MM.1S (cell line): Measurements from ENCODE around the gene MRPL58.

Experiments used
- DNase-seq: peaks from one replicate; pipeline ENCODE4 v3.0.0-alpha.2; 2015
- H2AFZ ChIP-seq: fragments of 300-600 bp; sonication (generic); 2 replicates; pipeline ENCODE4 v1.6.0; 2016; ENCODE audit warnings: antibody characterized with exemption, low read length
- H3F3A ChIP-seq: fragments of 300-600 bp; sonication (generic); 2 replicates; pipeline ENCODE4 v1.6.1; 2016; ENCODE audit warnings: mild to moderate bottlenecking, antibody characterized with exemption, low read length, moderate library complexity, mixed read lengths; ENCODE audit not compliant: insufficient read depth
- H3K27ac ChIP-seq: fragments of 300-600 bp; sonication (generic); 2 replicates; pipeline ENCODE4 v1.5.1; 2016; ENCODE audit warnings: mild to moderate bottlenecking, low read length
- H3K27me3 ChIP-seq: fragments of 300-600 bp; sonication (generic); replicated peaks from 2 replicates; pipeline ENCODE4 v1.6.0; 2016; ENCODE audit warnings: low read length; ENCODE audit not compliant: insufficient read depth
- H3K36me3 ChIP-seq: fragments of 300-600 bp; sonication (generic); replicated peaks from 2 replicates; pipeline ENCODE4 v1.6.1; 2016; ENCODE audit warnings: mild to moderate bottlenecking, low read length, mixed read lengths; ENCODE audit not compliant: insufficient read depth
- H3K4me1 ChIP-seq: fragments of 300-600 bp; sonication (generic); 2 replicates; pipeline ENCODE4 v1.6.1; 2016; ENCODE audit warnings: low read length, mixed read lengths
- H3K4me2 ChIP-seq: fragments of 300-600 bp; sonication (generic); 2 replicates; pipeline ENCODE4 v1.6.0; 2016; ENCODE audit warnings: low read depth, low read length
- H3K4me3 ChIP-seq: fragments of 300-600 bp; sonication (generic); 2 replicates; pipeline ENCODE4 v1.5.1; 2016; ENCODE audit warnings: low read length, mixed read lengths
- H3K79me2 ChIP-seq: fragments of 300-600 bp; sonication (generic); 2 replicates; pipeline ENCODE4 v1.6.1; 2016; ENCODE audit warnings: mixed run types, low read length, mixed read lengths
- H3K9ac ChIP-seq: fragments of 300-600 bp; sonication (generic); 2 replicates; pipeline ENCODE4 v1.6.1; 2016; ENCODE audit warnings: low read length, mixed read lengths
- H3K9me2 ChIP-seq: fragments of 300-600 bp; sonication (generic); replicated peaks from 2 replicates; pipeline ENCODE4 v1.6.1; 2016; ENCODE audit warnings: mild to moderate bottlenecking, low read length, mixed read lengths; ENCODE audit not compliant: insufficient read depth
- H3K9me3 ChIP-seq: fragments of 300-600 bp; sonication (generic); replicated peaks from 2 replicates; pipeline ENCODE4 v1.6.1; 2016; ENCODE audit warnings: mild to moderate bottlenecking, low read length, mixed read lengths; ENCODE audit not compliant: insufficient read depth
- H4K20me1 ChIP-seq: fragments of 300-600 bp; sonication (generic); 2 replicates; pipeline ENCODE4 v1.6.1; 2016; ENCODE audit warnings: mild to moderate bottlenecking, low read length, moderate library complexity, mixed read lengths; ENCODE audit not compliant: insufficient read depth
- EZH2 ChIP-seq: fragments of 300-600 bp; sonication (generic); optimal IDR thresholded peaks from 2 replicates; pipeline ENCODE3; 2017; ENCODE audit warnings: low read depth, mild to moderate bottlenecking, antibody characterized with exemption, low read length, mixed read lengths
- EZH2phosphoT487 ChIP-seq: fragments of 300-600 bp; sonication (generic); IDR thresholded peaks from 2 replicates; pipeline ENCODE4 v1.6.1; 2018; ENCODE audit warnings: antibody characterized with exemption, low read length
- TF ChIP-seq, protein P1 (sequence below): fragments of 300-600 bp; sonication (generic); IDR thresholded peaks from 2 replicates; pipeline ENCODE4 v1.5.1; 2016; ENCODE audit warnings: antibody characterized with exemption, low read length, mixed read lengths

Gene MRPL58

GRCh38 chr17:75046407-75047289, 34.2 kb downstream of the MRPL58 start, which contains the start of the genes ATP5PD and KCTD2:
Gene ATP5PD (minus strand): TSS chr17:75046969. CDS start chr17:75042650, 4,319 bp downstream.
Gene KCTD2 (plus strand): TSS chr17:75047225. CDS start chr17:75047251, 26 bp downstream.
- no peaks in the 10 kb centered on the region for H3K9me2 ChIP-seq
- peak within 1 kb of the TSS; percentile 99 for H3K4me3 ChIP-seq
- peaks cover 6% of the 10 kb centered on the region for H3K4me1 ChIP-seq
- no peaks in the 10 kb centered on the region for H3K27me3 ChIP-seq
- peak within 1 kb of the TSS; percentile 94 for H2AFZ ChIP-seq
- TF ChIP-seq EZH2: no peak
- TF ChIP-seq, protein P1, sequence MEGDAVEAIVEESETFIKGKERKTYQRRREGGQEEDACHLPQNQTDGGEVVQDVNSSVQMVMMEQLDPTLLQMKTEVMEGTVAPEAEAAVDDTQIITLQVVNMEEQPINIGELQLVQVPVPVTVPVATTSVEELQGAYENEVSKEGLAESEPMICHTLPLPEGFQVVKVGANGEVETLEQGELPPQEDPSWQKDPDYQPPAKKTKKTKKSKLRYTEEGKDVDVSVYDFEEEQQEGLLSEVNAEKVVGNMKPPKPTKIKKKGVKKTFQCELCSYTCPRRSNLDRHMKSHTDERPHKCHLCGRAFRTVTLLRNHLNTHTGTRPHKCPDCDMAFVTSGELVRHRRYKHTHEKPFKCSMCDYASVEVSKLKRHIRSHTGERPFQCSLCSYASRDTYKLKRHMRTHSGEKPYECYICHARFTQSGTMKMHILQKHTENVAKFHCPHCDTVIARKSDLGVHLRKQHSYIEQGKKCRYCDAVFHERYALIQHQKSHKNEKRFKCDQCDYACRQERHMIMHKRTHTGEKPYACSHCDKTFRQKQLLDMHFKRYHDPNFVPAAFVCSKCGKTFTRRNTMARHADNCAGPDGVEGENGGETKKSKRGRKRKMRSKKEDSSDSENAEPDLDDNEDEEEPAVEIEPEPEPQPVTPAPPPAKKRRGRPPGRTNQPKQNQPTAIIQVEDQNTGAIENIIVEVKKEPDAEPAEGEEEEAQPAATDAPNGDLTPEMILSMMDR: no peak
- no peak for TF ChIP-seq EZH2phosphoT487
- peak within 1 kb of the TSS; percentile 94 for H3K9ac ChIP-seq
- H3K4me2 ChIP-seq: peak within 1 kb of the TSS; percentile 98
- no peaks in the 10 kb centered on the region for H3K9me3 ChIP-seq
- peak; percentile 96 for DNase-seq
- peak within 1 kb of the TSS; percentile 68; the same call in 1 of the 2 replicates for H3K27ac ChIP-seq
- H3K36me3 ChIP-seq: no peaks in the 10 kb centered on the region
- H3F3A ChIP-seq: no peaks in the 10 kb centered on the region; the same call in 1 of the 2 replicates
- peaks cover 26% of the 10 kb centered on the region for H3K79me2 ChIP-seq
- no peaks in the 10 kb centered on the region for H4K20me1 ChIP-seq

GRCh38 chr17:75047398-75048098, 35.1 kb downstream of the MRPL58 start:
- Histone ChIP-seq H3K9me3 (no peaks in the 10 kb centered on the region), H3K4me1 (peaks cover 6% of the 10 kb centered on the region), H3K36me3 (no peaks in the 10 kb centered on the region), H3K4me2 (peak overlapping the region; percentile 98), H2AFZ (peak overlapping the region; percentile 66), H4K20me1 (no peaks in the 10 kb centered on the region), H3F3A (no peaks in the 10 kb centered on the region; the same call in 1 of the 2 replicates), H3K9ac (peak overlapping the region; percentile 71), H3K79me2 (peaks cover 26% of the 10 kb centered on the region), H3K27me3 (no peaks in the 10 kb centered on the region), H3K27ac (no peak overlapping the region), H3K4me3 (peak overlapping the region; percentile 78), H3K9me2 (no peaks in the 10 kb centered on the region)
- peak; percentile 19 for DNase-seq
- no peak for TF ChIP-seq EZH2
- no peak for TF ChIP-seq EZH2phosphoT487
- TF ChIP-seq, protein P1: no peak

- H3K27ac ChIP-seq: no peak overlapping the region
- H3K4me2 ChIP-seq: peak overlapping the region; percentile 98
- peak overlapping the region; percentile 71; the same call in 1 of the 2 replicates for H3K9ac ChIP-seq
- H3K79me2 ChIP-seq: peaks cover 26% of the 10 kb centered on the region
- H2AFZ ChIP-seq: no peak overlapping the region
- no peaks in the 10 kb centered on the region for H4K20me1 ChIP-seq
- H3K27me3 ChIP-seq: no peaks in the 10 kb centered on the region
- peaks cover 6% of the 10 kb centered on the region for H3K4me1 ChIP-seq
- no peaks in the 10 kb centered on the region for H3K9me3 ChIP-seq
- H3K36me3 ChIP-seq: no peaks in the 10 kb centered on the region
- no peaks in the 10 kb centered on the region for H3K9me2 ChIP-seq
- H3K4me3 ChIP-seq: peak overlapping the region; percentile 78; the same call in 1 of the 2 replicates
- TF ChIP-seq, protein P1: no peak
- TF ChIP-seq EZH2phosphoT487 (no peak), EZH2 (no peak)
- H3F3A ChIP-seq: no peaks in the 10 kb centered on the region; the same call in 1 of the 2 replicates
- no peak for DNase-seq
Measured at GRCh38 chr17:75048249-75048878, 35.9 kb downstream of the MRPL58 start.
